HG02840 (cell line): Measurements from ENCODE around the gene SLC22A15.
"Not testable (repeated sequence)": the region's sequence is repeated elsewhere in the genome, so short reads cannot be mapped to it uniquely, and the experiment has no call there.

Source experiments
- ATAC-seq: cut with Tn5 transposase; IDR thresholded peaks from one replicate; pipeline ENCODE4 v1.9.1; 2021; ENCODE audit warnings: mild to moderate bottlenecking, moderate library complexity, moderate number of reproducible peaks; ENCODE audit not compliant: unreplicated experiment, low FRiP score

Gene SLC22A15

GRCh38 chr1:115980156-115980555 lies 3.8 kb downstream of the SLC22A15 start:
- ATAC-seq: no peak

DNA sequence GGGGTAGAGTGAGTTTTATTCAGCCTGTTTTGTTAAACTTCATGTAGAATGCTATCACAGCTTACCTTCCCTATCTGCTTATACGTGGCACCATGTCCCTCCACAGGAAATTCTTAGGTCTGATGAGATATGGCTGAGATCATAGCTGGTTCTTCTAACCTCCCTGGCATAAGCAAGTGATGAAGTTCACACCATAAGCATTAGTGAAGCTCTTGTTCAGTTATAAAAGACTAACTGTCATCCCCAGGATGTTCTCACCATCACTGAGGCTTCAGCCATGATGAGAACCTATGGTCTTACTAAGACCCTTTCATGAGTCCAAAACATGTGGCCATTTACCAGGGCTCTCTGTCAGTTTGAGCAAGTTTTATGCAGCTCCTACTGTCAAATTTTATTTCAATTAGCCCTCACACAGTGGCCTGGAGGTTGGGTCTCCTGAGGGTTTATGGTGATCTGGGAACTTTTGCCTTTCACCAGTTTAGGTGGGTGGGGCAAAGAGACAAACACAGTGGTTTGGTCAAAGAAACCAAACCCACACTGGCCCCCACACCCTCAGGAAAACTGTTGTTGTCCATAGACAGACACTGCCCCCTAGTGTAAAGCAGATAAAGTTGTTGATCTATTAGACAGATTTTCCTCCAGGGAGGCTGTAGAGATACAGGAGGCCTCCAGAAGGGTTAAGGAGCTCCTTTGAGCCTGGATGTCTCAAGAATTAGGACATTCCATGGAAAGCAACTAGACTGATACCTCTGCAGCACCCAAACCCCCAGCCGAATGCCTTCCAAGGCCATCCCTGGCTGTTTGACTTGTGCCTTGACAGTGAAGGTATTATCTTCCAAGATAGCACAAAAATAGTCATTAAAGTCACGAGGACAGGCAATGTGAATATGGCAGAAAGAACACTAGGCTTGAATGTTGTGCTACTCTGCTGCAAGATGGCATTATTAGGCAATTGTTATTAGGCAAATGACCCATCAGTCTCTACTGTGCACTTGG lies 5.0 kb downstream of the SLC22A15 start:
- no peak for ATAC-seq

- ATAC-seq: no peak
Measured at GRCh38 chr1:115982400-115982799, 6.1 kb downstream of the SLC22A15 start.

- ATAC-seq: no peak
Measured at GRCh38 chr1:115983584-115983983, 7.3 kb downstream of the SLC22A15 start.

DNA sequence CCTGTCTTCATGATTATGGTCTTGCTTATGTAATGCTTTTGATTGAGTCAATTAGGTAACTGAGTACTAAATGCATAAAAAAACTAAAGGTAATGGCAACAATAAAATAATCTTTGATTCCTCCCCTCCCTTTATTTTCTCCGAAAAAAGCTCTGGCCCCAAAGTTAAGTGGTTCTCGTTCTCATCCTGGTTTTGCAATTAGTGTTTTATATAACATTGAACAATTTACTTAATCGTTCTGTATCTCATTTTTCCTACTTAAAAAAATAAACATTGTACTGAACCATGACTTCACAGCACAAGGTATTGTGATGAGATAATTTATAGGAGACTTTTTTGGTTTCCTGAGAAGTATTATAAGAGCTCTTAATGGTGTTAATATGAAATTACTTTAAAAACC lies 11.3 kb downstream of the SLC22A15 start:
- ATAC-seq: no peak

- no peak for ATAC-seq
Measured at GRCh38 chr1:115988953-115989352, 12.6 kb downstream of the SLC22A15 start.

GRCh38 chr1:115989699-115990098 lies 13.4 kb downstream of the SLC22A15 start:
- no peak for ATAC-seq

DNA sequence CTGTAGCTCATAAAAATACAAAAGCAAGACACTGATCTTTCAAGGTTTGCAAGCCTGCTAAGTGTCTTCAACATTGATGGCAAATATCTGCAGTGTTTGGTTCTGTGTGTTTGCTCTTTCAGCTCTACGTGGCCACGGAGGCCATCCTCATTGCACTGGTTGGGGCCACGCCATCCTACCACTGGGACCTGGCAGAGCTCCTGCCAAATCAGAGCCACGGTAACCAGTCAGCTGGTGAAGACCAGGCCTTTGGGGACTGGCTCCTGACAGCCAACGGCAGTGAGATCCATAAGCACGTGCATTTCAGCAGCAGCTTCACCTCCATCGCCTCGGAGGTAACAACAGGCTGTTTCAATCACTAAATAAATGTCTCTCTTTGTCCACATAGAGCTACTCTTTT lies 15.6 kb downstream of the SLC22A15 start:
- ATAC-seq: no peak

- ATAC-seq: not testable (repeated sequence)
Measured at GRCh38 chr1:115997921-115998320, 21.6 kb downstream of the SLC22A15 start.

- no peak for ATAC-seq
Measured at GRCh38 chr1:116001739-116002487, 25.6 kb downstream of the SLC22A15 start.

GRCh38 chr1:116002781-116003420 lies 26.6 kb downstream of the SLC22A15 start:
- ATAC-seq: no peak

- ATAC-seq: no peak
Measured at GRCh38 chr1:116003823-116004222, 27.5 kb downstream of the SLC22A15 start.

GRCh38 chr1:116006486-116006964 lies 30.2 kb downstream of the SLC22A15 start:
- ATAC-seq: no peak

DNA sequence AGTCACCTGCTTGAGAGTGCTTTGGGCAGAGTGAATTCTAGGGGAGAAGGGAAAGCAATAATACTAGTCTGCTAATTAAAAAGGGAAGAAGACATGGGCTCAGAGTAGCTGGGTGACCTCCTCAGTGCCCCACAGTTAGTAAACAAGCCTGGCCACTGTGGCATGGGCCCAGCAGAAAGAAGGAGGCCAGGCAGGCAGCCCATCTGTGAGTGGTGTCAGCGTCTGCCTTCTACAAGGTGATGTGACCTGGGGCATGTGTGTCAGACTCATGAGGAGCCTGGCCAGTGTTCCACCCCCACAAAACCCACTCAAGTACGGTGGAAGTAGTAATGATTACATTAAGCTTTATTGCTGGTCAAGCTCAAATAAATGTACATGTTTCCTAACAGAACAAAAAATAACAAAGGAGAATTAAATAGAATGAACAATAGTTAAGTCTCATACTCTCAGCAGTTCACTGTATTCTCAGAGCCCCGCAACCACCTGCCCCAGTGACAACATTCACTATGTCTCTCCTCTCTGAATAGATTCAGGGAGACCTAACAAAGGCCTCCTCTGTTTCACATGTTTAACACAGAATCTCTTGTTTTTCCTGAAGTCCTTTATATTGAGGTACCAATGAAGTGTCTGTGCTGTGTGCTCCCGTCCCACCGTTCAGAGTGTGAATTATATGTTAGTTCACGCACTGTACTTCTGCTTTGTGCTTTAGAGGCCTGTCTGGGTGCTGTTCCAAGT lies 32.5 kb downstream of the SLC22A15 start:
- ATAC-seq: no peak

DNA sequence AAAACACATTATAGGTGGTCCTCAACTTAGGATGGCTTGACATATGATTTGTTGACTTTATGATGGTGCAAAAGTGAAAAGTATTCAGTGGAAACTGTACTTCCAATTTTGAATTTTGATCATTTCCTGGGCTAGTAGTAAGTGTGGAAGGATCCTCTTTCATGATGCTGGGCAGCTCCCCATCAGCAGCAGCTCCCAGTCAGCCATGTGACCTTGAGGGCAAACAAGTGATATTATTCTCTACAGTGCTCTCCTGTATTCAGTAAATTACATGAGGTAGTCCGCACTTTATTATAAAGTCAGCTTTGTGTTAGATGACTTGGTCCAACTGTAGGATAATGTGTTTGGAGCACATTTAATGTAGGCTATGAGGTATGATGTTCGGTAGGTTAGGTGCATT lies 36.4 kb downstream of the SLC22A15 start:
- no peak for ATAC-seq

GRCh38 chr1:116015679-116016078 lies 39.4 kb downstream of the SLC22A15 start:
- no peak for ATAC-seq

DNA sequence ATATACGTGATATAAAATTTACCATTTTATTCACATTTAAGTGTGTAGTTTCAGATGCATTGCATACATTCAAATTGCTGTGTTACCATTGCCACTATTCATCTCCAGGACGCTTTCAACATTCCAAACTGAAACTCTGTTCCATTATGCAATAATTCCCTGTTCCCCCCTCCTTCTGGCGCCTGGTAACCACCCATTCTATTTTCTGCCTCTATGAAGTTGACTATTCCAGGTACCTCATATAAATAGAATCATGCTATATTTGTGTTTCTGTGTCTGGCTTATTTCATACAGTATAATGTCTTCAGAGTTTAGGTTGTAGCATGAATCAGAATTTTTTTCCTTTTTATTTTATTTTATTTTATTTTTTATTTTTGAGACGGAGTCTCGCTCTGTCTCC lies 41.7 kb downstream of the SLC22A15 start:
- ATAC-seq: no peak

- ATAC-seq: no peak
Measured at GRCh38 chr1:116019653-116020253, 43.4 kb downstream of the SLC22A15 start.

- peak; percentile 77 for ATAC-seq
Measured at GRCh38 chr1:116020668-116021272, 44.5 kb downstream of the SLC22A15 start.
